ENCODE results near the gene FAM98B. TPM values are rescaled to one million over a fixed set of nuclear protein-coding genes. Genes with fewer than 3 reads are reported as not detected.

FAM98B gene
- total RNA-seq, 1 donor: 9.8 TPM

- Histone ChIP-seq H3K4me2 (ENCODE audit: insufficient read depth, low read length) (no peak overlapping the region), H3K79me2 (ENCODE audit: insufficient read depth, low read length) (no peaks in the 10 kb centered on the region), H2AFZ (ENCODE audit: low read length) (no peak overlapping the region), H3K9me3 (ENCODE audit: low read depth, low read length) (no peaks in the 10 kb centered on the region), H3K4me3 (ENCODE audit: insufficient read depth, low read length) (no peak overlapping the region), H3K36me3 (ENCODE audit: insufficient read depth, low read length) (no peaks in the 10 kb centered on the region), H3K27ac (ENCODE audit: low read depth, low read length) (no peak overlapping the region), H3K4me1 (ENCODE audit: insufficient read depth, low read length) (no peaks in the 10 kb centered on the region), H4K20me1 (ENCODE audit: insufficient read depth, low read length) (no peaks in the 10 kb centered on the region), H3K27me3 (ENCODE audit: insufficient read depth, low read length) (peaks cover 17% of the 10 kb centered on the region)
- no peak for TF ChIP-seq CTCF (IDR thresholded peaks at IDR 0.05; ENCODE audit: extremely low read depth, low read depth, low read length)
- DNase-seq (ENCODE audit: insufficient read length, low spot score, missing footprints): no peak
Measured at GRCh38 chr15:38438031-38438986, 15.6 kb upstream of the FAM98B start.

- H3K36me3 ChIP-seq (ENCODE audit: insufficient read depth, low read length): no peaks in the 10 kb centered on the region
- H3K4me3 ChIP-seq (ENCODE audit: insufficient read depth, low read length): no peak overlapping the region
- H4K20me1 ChIP-seq (ENCODE audit: insufficient read depth, low read length): no peaks in the 10 kb centered on the region
- no peaks in the 10 kb centered on the region for H3K4me1 ChIP-seq (ENCODE audit: insufficient read depth, low read length)
- no peaks in the 10 kb centered on the region for H3K9me3 ChIP-seq (ENCODE audit: low read depth, low read length)
- no peak overlapping the region for H3K4me2 ChIP-seq (ENCODE audit: insufficient read depth, low read length)
- no peak overlapping the region for H3K27ac ChIP-seq (ENCODE audit: low read depth, low read length)
- no peaks in the 10 kb centered on the region for H3K79me2 ChIP-seq (ENCODE audit: insufficient read depth, low read length)
- H3K27me3 ChIP-seq (ENCODE audit: insufficient read depth, low read length): peaks cover 23% of the 10 kb centered on the region
- no peak overlapping the region for H2AFZ ChIP-seq (ENCODE audit: low read length)
- no peak for DNase-seq (ENCODE audit: insufficient read length, low spot score, missing footprints)
- TF ChIP-seq CTCF (IDR thresholded peaks at IDR 0.05; ENCODE audit: extremely low read depth, low read depth, low read length): peak; percentile 96
Measured at GRCh38 chr15:38440353-38441129, 13.4 kb upstream of the FAM98B start.

- no peaks in the 10 kb centered on the region for H3K36me3 ChIP-seq (ENCODE audit: insufficient read depth, low read length)
- TF ChIP-seq CTCF (IDR thresholded peaks at IDR 0.05; ENCODE audit: extremely low read depth, low read depth, low read length): no peak
- no peak overlapping the region for H2AFZ ChIP-seq (ENCODE audit: low read length)
- H4K20me1 ChIP-seq (ENCODE audit: insufficient read depth, low read length): no peaks in the 10 kb centered on the region
- H3K4me2 ChIP-seq (ENCODE audit: insufficient read depth, low read length): no peak overlapping the region
- H3K27ac ChIP-seq (ENCODE audit: low read depth, low read length): no peak overlapping the region
- H3K4me1 ChIP-seq (ENCODE audit: insufficient read depth, low read length): no peaks in the 10 kb centered on the region
- no peak overlapping the region for H3K4me3 ChIP-seq (ENCODE audit: insufficient read depth, low read length)
- H3K27me3 ChIP-seq (ENCODE audit: insufficient read depth, low read length): peaks cover 25% of the 10 kb centered on the region
- no peaks in the 10 kb centered on the region for H3K79me2 ChIP-seq (ENCODE audit: insufficient read depth, low read length)
- no peak for DNase-seq (ENCODE audit: insufficient read length, low spot score, missing footprints)
- no peaks in the 10 kb centered on the region for H3K9me3 ChIP-seq (ENCODE audit: low read depth, low read length)
Measured at GRCh38 chr15:38441130-38441519, 12.8 kb upstream of the FAM98B start.

GRCh38 chr15:38454696-38455090 lies 766 bp downstream of the FAM98B start:
- no peaks in the 10 kb centered on the region for H3K36me3 ChIP-seq (ENCODE audit: insufficient read depth, low read length)
- H3K4me3 ChIP-seq (ENCODE audit: insufficient read depth, low read length): peak overlapping the region; percentile 96
- H3K27ac ChIP-seq (ENCODE audit: low read depth, low read length): peak overlapping the region; percentile 86
- peak overlapping the region; percentile 100 for H2AFZ ChIP-seq (ENCODE audit: low read length)
- H3K79me2 ChIP-seq (ENCODE audit: insufficient read depth, low read length): peaks cover 56% of the 10 kb centered on the region
- peak overlapping the region; percentile 97 for H3K4me2 ChIP-seq (ENCODE audit: insufficient read depth, low read length)
- DNase-seq (ENCODE audit: insufficient read length, low spot score, missing footprints): no peak
- H3K9me3 ChIP-seq (ENCODE audit: low read depth, low read length): no peaks in the 10 kb centered on the region
- H4K20me1 ChIP-seq (ENCODE audit: insufficient read depth, low read length): peaks cover 3% of the 10 kb centered on the region
- TF ChIP-seq CTCF (IDR thresholded peaks at IDR 0.05; ENCODE audit: extremely low read depth, low read depth, low read length): no peak
- H3K4me1 ChIP-seq (ENCODE audit: insufficient read depth, low read length): peaks cover 8% of the 10 kb centered on the region
- H3K27me3 ChIP-seq (ENCODE audit: insufficient read depth, low read length): peaks cover 4% of the 10 kb centered on the region
